ENCODE data around the gene EMC9.
"Not testable (repeated sequence)": the region's sequence is repeated elsewhere in the genome, so short reads cannot be mapped to it uniquely, and the experiment has no call there.

The EMC9 gene

DNA sequence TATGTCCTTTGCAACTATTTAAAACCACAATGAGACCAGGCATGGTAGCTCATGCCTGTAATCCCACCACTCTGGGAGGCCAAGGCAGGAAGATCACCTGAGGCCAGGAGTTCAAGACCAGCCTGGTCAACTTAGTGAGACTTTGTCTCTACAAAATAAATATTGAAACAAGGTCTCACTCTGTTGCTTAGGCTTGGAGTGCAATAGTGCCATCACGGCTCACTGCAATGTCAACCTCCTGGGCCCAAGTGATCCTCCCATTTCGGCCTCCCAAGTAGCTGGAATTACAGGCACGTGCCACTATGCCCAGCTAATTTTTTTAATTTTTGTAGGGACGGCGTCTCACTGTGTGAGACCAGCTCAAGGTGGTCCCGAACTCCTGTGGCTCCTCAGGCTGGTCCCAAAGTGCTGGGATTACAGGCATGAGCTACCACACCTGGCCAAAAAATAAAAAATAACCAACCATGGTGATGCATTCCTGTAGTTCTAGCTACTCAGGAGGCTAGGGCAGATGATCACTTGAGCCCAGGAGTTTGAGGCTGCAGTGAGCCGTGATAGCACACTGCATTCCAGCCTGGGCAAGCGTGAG is 11.9 kb downstream of the EMC9 start:
- DNase-seq: no peak

DNA sequence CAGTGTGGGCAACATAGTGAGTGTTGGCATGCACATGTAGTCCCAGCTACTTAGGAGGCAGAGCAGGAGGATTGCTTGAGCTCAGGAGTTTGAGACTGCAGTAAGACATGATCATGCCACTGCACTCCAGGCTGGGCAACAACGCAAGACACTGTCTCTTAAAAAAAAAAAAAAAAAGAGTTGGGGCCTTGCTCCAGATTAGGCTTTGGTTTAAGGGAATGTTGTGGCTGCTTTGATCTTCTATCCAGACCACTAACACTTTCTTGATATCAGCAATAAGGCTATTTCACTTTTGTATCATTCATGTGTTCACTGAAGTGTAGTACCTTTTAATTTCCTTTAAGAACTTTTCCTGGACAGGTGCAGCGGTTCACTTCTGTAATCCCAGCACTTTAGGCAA is 13.7 kb downstream of the EMC9 start:
- no peak for DNase-seq

GRCh38 chr14:24126939-24127338 is 14.5 kb downstream of the EMC9 start:
- DNase-seq: no peak

DNA sequence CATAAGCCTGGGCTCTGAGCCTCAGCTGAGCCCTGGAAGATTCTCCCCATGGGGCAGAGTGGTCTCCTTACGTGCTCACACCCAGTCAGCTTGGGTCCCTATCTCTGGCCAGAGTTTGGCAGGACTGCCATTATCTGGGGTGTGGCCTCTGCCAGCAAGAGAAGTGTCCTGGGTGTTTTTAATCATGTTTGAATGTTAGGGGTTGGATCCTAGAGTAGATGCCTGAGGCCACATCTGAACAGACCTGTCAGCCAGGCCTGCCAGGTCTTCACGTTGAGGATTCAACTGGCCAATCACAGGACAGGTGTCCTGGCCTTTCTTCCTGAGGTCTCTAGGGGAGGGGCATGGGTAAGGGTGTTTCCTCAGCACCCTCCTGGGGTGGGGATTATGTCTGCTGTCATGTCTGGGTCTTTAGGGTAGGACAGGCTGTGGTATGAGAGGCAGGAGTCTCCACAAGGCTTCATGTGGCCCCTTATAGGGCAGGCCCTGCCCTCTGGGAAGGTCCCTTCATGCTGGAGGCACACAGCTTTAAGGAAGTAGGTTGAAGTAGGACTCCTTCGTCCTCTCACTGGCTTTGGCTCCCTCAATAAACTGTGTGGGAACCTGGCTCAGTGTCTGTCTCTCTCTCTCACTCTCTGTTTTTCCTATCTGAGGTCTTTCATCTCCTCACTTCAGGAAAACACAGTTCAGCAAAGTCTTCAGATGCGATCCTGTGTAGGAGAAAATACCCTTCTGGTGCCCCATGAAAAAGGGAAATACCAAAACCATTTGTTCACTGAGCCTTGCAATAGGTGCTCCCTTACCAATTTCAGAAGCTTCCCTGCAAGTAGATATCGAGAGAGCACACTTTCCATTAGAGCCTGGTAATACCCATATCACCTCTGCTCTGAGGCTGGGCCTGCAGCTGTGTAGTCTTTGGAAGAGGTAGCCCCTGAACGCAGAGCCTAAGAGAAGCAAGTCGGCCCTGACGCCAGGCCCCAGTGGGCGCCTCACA is 17.7 kb downstream of the EMC9 start:
- DNase-seq: no peak

GRCh38 chr14:24122898-24123297 is 18.5 kb downstream of the EMC9 start:
- DNase-seq: no peak

DNA sequence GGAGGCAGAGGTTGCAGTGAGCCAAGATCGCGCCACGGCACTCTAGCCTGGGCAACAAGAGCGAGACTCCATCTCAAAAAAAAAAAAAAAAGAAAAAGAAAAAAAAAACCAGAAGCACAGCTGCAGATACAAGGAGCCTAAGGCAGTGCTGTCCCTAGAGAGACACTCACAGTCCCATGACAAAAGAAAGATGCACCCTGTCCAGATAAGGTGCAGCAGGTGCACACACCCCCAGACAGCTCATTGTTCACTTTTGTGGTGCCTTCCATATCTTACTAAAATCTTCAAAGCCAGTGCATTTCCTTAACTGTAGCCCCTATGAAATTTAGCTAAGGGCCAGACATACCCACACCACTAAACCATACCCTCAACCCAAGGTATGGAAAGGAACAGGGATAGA is 19.0 kb downstream of the EMC9 start:
- DNase-seq: no peak

GRCh38 chr14:24121210-24121609 is 20.2 kb downstream of the EMC9 start:
- DNase-seq: no peak

DNA sequence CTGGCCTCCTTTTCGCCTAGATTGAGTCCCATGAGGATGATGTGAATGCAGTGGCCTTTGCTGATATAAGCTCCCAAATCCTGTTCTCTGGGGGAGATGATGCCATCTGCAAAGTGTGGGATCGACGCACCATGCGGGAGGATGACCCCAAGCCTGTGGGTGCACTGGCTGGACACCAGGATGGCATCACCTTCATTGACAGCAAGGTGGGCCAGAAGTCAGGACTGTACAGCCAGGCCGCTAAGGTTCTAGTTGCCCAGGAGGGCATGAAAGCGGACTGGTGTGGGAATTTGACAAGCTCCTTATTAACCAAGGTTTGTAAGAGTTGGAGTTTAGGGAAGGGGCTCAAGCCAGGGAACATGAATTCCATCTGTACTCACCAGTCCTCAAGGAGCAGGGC is 21.7 kb downstream of the EMC9 start:
- no peak for DNase-seq

- DNase-seq: no peak
These were observed 24.2 kb downstream of the EMC9 start for GRCh38 chr14:24117179-24117578.

DNA sequence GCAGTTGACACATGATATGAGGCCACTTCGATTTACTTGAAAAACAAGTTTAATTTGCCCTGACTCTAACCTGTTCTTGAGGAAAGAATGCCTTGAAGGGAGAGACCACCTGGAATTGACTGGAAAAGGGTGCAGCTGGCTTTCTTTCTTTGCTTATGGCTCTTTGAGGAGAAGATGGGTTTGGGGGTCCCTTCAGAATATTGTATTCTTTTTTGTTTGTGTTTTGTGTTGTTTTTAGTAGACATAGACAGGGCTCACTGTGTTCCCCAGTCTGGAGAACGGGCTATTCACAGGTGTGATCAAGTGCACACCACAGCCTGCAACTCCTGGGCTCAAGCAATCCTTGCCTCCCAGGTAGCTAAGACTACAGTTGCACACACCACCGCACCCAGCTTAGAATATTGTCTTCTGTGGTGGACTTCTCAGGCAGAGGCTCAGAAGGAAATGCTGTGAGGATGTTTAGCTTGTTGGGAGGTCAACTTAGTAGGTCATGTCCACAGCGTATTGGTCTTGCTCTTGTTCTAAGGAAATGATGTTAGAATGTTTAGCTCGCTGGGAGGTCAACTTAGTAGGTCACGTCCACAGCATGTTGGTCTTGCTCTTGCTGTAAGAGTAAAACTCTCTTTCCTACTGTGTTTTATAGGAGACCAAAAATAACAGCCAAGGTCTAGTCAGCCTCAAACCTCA is 25.1 kb downstream of the EMC9 start:
- DNase-seq: no peak

DNA sequence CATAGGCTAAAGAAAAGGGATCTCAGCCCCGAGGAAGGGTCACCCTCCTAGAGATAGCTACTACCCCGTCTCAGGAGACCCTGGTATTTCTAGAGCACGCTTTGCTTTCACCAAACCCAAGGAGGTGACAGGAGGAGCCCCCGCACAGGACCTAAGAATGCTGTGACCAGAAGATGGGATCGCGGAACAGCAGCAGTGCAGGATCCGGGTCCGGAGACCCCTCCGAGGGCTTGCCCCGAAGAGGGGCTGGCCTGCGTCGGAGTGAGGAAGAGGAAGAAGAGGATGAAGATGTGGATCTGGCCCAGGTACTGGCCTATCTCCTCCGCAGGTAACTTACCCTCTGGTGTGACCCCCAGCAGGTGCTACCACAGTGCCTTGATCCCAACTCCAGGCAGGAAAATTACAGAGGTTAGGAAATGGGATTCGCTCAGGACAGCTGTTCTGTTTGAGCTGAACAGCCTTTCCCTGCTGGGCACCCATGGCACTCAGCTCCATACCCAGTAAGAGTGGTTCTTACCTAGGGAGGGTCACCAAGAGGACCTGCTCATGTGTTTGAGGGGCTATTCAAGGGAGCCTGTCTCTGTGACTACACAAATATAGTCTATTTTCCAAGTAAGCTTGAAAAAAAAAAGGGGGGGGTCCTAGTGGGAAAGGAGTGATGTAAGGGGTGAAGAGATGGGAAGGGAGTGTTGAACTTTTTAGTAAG is 25.8 kb downstream of the EMC9 start:
- DNase-seq: no peak

GRCh38 chr14:24114532-24115421 is 26.6 kb downstream of the EMC9 start, which contains the start of the genes DCAF11 and NRL:
Gene DCAF11, plus strand, starts transcription at chr14:24114777. Its CDS starts 818 bp downstream, at chr14:24115595.
Gene NRL, minus strand, starts transcription at chr14:24114949. Its CDS starts 32,101 bp downstream, at chr14:24082848.
- DNase-seq: peak; percentile 99

GRCh38 chr14:24113801-24114531 is 27.4 kb downstream of the EMC9 start:
- DNase-seq: peak; percentile 89

DNA sequence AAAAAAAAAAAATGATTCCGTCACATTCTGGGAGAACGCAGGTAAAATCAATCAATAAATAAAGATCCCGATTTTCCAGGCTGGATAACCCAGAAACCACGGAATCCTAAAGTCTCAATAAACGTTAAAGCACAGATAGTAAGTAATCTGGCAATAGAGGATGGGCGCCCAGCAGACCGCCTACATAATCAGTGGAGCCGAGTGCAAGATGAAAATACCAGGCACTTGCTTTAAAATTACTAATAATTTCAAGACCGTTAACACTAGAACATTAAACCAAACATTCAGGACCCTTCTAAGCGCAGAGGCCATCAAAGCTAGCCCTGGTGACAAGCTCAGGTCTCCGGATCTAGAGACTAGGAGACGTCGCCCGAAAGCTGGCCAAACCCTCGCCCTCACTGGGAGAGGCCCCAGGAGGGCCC is 28.0 kb downstream of the EMC9 start:
- no peak for DNase-seq

DNA sequence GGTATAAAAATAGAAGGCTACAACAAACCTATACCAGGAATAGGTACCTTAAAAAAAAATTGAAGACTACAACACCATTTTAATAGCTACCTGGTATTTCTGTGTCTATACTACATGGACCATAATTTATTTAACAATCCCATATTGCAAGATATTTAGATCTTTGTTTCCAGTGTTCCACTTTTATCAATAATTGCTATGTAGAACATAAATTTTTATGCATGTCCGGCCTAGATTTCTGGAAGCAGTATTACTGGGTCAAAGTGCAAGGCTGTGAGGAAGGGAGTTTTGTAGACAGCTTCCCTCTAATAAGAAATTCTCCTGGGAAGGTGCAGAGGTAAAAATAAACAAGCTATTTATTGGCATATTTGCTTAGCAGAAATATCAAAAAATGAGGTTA is 30.9 kb downstream of the EMC9 start:
- no peak for DNase-seq

DNA sequence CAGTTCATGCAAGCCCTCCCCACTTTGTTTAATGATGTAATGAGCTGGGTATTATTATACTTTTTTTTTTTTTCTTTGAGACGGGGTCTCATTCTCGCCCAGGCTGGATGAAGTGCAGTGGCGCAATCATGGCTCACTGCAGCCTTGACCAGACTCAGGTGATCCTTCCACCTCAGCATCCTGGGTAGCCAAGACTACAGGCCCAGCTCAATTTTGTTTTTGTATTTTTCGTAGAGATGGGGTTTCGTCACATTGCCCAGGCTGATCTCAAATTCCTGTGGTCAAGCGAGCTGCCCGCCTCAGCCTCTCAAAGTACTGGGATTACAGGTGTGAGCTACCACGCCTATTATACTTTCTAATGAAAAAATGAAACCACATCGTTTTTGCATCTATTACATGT is 31.3 kb downstream of the EMC9 start:
- DNase-seq: no peak

GRCh38 chr14:24108336-24108874 is 33.0 kb downstream of the EMC9 start:
- no peak for DNase-seq

- DNase-seq: no peak
These were observed 34.6 kb downstream of the EMC9 start for GRCh38 chr14:24106672-24107271.

GRCh38 chr14:24105609-24106239 is 35.7 kb downstream of the EMC9 start:
- not testable (repeated sequence) for DNase-seq

- DNase-seq: no peak
These were observed 37.9 kb downstream of the EMC9 start for GRCh38 chr14:24103451-24103850.
